Subcutaneous adipose tissue (tissue), 4 donors: ENCODE data around the gene PHF21B. TPM values are rescaled to one million over a fixed set of nuclear protein-coding genes. Genes with fewer than 3 reads are reported as not detected.

Experiments
- CTCF ChIP-seq: fragments of 450-650 bp; IDR thresholded peaks from one replicate; pipeline ENCODE4 v1.5.1; 2016; ENCODE audit warnings: low read depth, mild to moderate bottlenecking, control low read depth, antibody characterized with exemption, moderate library complexity
- total RNA-seq, 4 donors: library from RNA; depleted of rRNA; stranded (reverse); fragments of >200 nt; gene quantifications; one replicate each; pipeline ENCODE4 v1.1.0, GENCODE V29; 2016

The PHF21B gene
- total RNA-seq, 4 donors from 2014 or later, result 0.16 TPM; not detected in 3

GRCh38 chr22:44834065-44834464 lies 175.7 kb downstream of the PHF21B start:
- TF ChIP-seq CTCF, result no peak

- TF ChIP-seq CTCF, result no peak
Observed at GRCh38 chr22:44831885-44832284, 177.9 kb downstream of the PHF21B start.

Other genes starting within 250 kb of the PHF21B start
- 10 to 100 TPM; 39.6 to 58.0 (median 50.2) TPM for gene NUP50, start 153.9 kb upstream of the PHF21B start, total RNA-seq
- gene KIAA0930, start 230.9 kb upstream of the PHF21B start, total RNA-seq, result 10 to 100 TPM; 20.1 to 69.7 (median 36.0) TPM